Endothelial cell of umbilical vein (primary cell): ENCODE results near the gene RXYLT1. TPM values are rescaled to one million over a fixed set of nuclear protein-coding genes. Genes with fewer than 3 reads are reported as not detected.

Source experiments
- BruUV-seq: library from RNA; stranded (reverse); fragments of 400-500 nt; replicated peaks from 2 replicates; lab custom pipeline; 2021; lab: Mats Ljungman, UMichigan
- CTCF ChIA-PET: fragments of 300-600, 350-600 bp; sonication (Branson Sonifier 250); formaldehyde crosslinking; loops from one replicate; lab custom pipeline; 2021; ENCODE audit warnings: antibody characterized with exemption, inconsistent platforms; lab: Charles Lee
- POLR2A ChIA-PET: fragments of 300-600, 350-600 bp; sonication (Branson Sonifier 250); formaldehyde crosslinking; loops from one replicate; lab custom pipeline; 2021; ENCODE audit warnings: antibody characterized with exemption, inconsistent platforms; lab: Charles Lee
- DNase-seq: peaks from one replicate; pipeline ENCODE4 v3.0.0-alpha.2; 2011; ENCODE audit warnings: low read depth, low spot score
- FAIRE-seq: peaks from 2 replicates; lab custom pipeline; 2011; peaks lifted over from hg19 to GRCh38; lab: Jason Lieb, UNC
- H2AFZ ChIP-seq: 2 replicates; pipeline ENCODE4 v1.6.0; 2012; ENCODE audit warnings: low read depth, low read length, control low read depth, inconsistent platforms
- H3K27ac ChIP-seq: 2 replicates; pipeline ENCODE4 v1.5.1; 2011; ENCODE audit warnings: low read depth, mild to moderate bottlenecking, control low read depth, low read length, moderate library complexity; ENCODE audit not compliant: insufficient read depth
- H3K27me3 ChIP-seq, 2 experiments: 2 replicates each; pipeline versions ENCODE4 v1.6.0 to v1.6.1; 2011; ENCODE audit warnings: low read length in 2 of 2, mixed read lengths in 1 of 2; ENCODE audit not compliant: control insufficient read depth in 2 of 2, insufficient read depth in 2 of 2
- H3K36me3 ChIP-seq, 2 experiments: 2 replicates in 1 of 2; 3 replicates in 1 of 2; pipeline ENCODE4 v1.5.1; 2011; ENCODE audit warnings: low read length in 2 of 2, mild to moderate bottlenecking in 1 of 2, moderate library complexity in 1 of 2; ENCODE audit not compliant: control insufficient read depth in 2 of 2, insufficient read depth in 2 of 2; ENCODE audit errors: extremely low read depth in 1 of 2
- H3K4me1 ChIP-seq: 3 replicates; pipeline ENCODE4 v1.5.1; 2011; ENCODE audit warnings: mild to moderate bottlenecking, low read length; ENCODE audit not compliant: control insufficient read depth, insufficient read depth; ENCODE audit errors: extremely low read depth
- H3K4me2 ChIP-seq: 2 replicates; pipeline ENCODE4 v1.6.1; 2011; ENCODE audit warnings: low read length, control low read depth, mixed read lengths; ENCODE audit not compliant: insufficient read depth
- H3K4me3 ChIP-seq, 3 experiments: fragments of 200-600 bp in 1 of 3; sonication (generic), shearing (Covaris generic) in 1 of 3; replicated peaks in 1 of 3; 2 replicates each; pipeline ENCODE4 v1.5.1; 2011 to 2016; ENCODE audit warnings: control low read depth in 3 of 3, low read length in 3 of 3, mild to moderate bottlenecking in 2 of 3, inconsistent platforms in 1 of 3, low read depth in 1 of 3, moderate library complexity in 1 of 3; ENCODE audit not compliant: insufficient read depth in 1 of 3
- H3K79me2 ChIP-seq: 2 replicates; pipeline ENCODE4 v1.6.0; 2012; ENCODE audit warnings: low read length, inconsistent platforms; ENCODE audit not compliant: control insufficient read depth, insufficient read depth
- H3K9ac ChIP-seq: replicated peaks from 2 replicates; pipeline ENCODE3; 2011; ENCODE audit warnings: low read length, control low read depth; ENCODE audit not compliant: insufficient read depth; ENCODE audit errors: extremely low read depth
- H3K9me1 ChIP-seq: replicated peaks from 3 replicates; pipeline ENCODE4 v1.6.0; 2011; ENCODE audit warnings: mild to moderate bottlenecking, low read length; ENCODE audit not compliant: control insufficient read depth, insufficient read depth; ENCODE audit errors: extremely low read depth
- H3K9me3 ChIP-seq: replicated peaks from 2 replicates; pipeline ENCODE4 v1.5.1; 2012; ENCODE audit warnings: low read length, inconsistent platforms; ENCODE audit not compliant: control insufficient read depth, insufficient read depth
- H4K20me1 ChIP-seq: replicated peaks from 2 replicates; pipeline ENCODE3; 2011; ENCODE audit warnings: mild to moderate bottlenecking, low read length; ENCODE audit not compliant: control insufficient read depth, insufficient read depth; ENCODE audit errors: extremely low read depth
- CTCF ChIP-seq, 2 donors: IDR thresholded peaks; 1 replicate in 1 of 2; 2 replicates in 1 of 2; pipeline ENCODE4 v1.5.1; 2011; ENCODE audit warnings: low read length in 2 of 2, mild to moderate bottlenecking in 2 of 2, moderate library complexity in 2 of 2, control low read depth in 1 of 2, inconsistent platforms in 1 of 2, low read depth in 1 of 2; ENCODE audit not compliant: insufficient read depth in 1 of 2; ENCODE audit errors: extremely low read depth in 1 of 2
- EZH2 ChIP-seq: IDR thresholded peaks from 2 replicates; pipeline ENCODE4 v1.6.1; 2012; ENCODE audit warnings: borderline replicate concordance, low read depth, mild to moderate bottlenecking, moderate library complexity, low read length, inconsistent platforms; ENCODE audit not compliant: severe bottlenecking
- FOS ChIP-seq: IDR thresholded peaks from 2 replicates; pipeline ENCODE4 v1.6.1; 2011; ENCODE audit warnings: mild to moderate bottlenecking, low read length, moderate library complexity, borderline replicate concordance; ENCODE audit not compliant: insufficient read depth
- GATA2 ChIP-seq: IDR thresholded peaks from 2 replicates; pipeline ENCODE4 v1.7.0; 2011; ENCODE audit warnings: low read depth, mild to moderate bottlenecking, moderate library complexity, mixed read lengths, low read length; ENCODE audit not compliant: insufficient read length, insufficient read depth
- JUN ChIP-seq: IDR thresholded peaks from 2 replicates; pipeline ENCODE4 v1.6.1; 2011; ENCODE audit warnings: borderline replicate concordance, low read depth; ENCODE audit not compliant: insufficient read length, insufficient read depth
- MAX ChIP-seq: IDR thresholded peaks from 2 replicates; pipeline ENCODE4 v1.6.1; 2011; ENCODE audit not compliant: insufficient read depth, insufficient read length
- MYC ChIP-seq: IDR thresholded peaks from one replicate; pipeline ENCODE4 v1.6.1; 2011; ENCODE audit warnings: mild to moderate bottlenecking, low read depth, low read length
- POLR2A ChIP-seq: IDR thresholded peaks from 2 replicates; pipeline ENCODE4 v1.6.1; 2012; ENCODE audit warnings: low read depth, mild to moderate bottlenecking, control low read depth, low read length
- POLR2AphosphoS5 ChIP-seq: IDR thresholded peaks from 2 replicates; pipeline ENCODE4 v1.6.1; 2012; ENCODE audit warnings: low read depth, mild to moderate bottlenecking, control low read depth, low read length, moderate library complexity; ENCODE audit not compliant: insufficient read depth
- dilution Hi-C: fragments of 300-500 bp; cut with MboI; formaldehyde crosslinking; loops from one replicate; pipeline ENCODE4 v1.15.0; 2019; ENCODE audit warnings: low sequenced_read_pairs; ENCODE audit not compliant: extremely low pct_ligation_motif_present
- intact Hi-C: fragments of 100-400 bp; cut with micrococcal nuclease; formaldehyde crosslinking; loops from one replicate; pipeline ENCODE4 v1.10.0; 2022
- polyA plus RNA-seq, 4 experiments: library from polyadenylated mRNA; depleted of rRNA in 3 of 4; stranded (reverse) in 3 of 4; unstranded in 1 of 4; fragments of >200 nt; gene quantifications; 2 replicates each; pipeline versions ENCODE4 v1.2.1 to v1.2.3, GENCODE V29; 2011 to 2012; ENCODE audit warnings: missing spikeins in 1 of 4
- total RNA-seq: library from RNA; stranded (reverse); gene quantifications from 2 replicates; pipeline ENCODE4 v1.2.3, GENCODE V29; 2021

Gene RXYLT1
- total and polyA plus RNA-seq, 2 donors (not counting 3 experiments of a cell fraction or from before 2014, with no cell fraction given) = 8.1 to 13.1 TPM

GRCh38 chr12:63822352-63822751 is 42.6 kb downstream of the RXYLT1 start:
- H3K4me3 ChIP-seq = no peak overlapping the region
- FAIRE-seq = no peak
- intact Hi-C loops = no loop called here

More at GRCh38 chr12:63822352-63822751, 42.6 kb downstream of the RXYLT1 start:
- no peaks in the 10 kb centered on the region for H3K9me3 ChIP-seq
- peaks cover 0 to 1% of the 10 kb centered on the region in 2 experiments for H3K27me3 ChIP-seq
- H3K79me2 ChIP-seq = no peaks in the 10 kb centered on the region
- H3K27ac ChIP-seq = no peak overlapping the region
- TF ChIP-seq GATA2 (no peak), POLR2A (no peak), EZH2 (no peak), CTCF (IDR thresholded peaks at IDR 0.05; ENCODE audit: extremely low read depth in 1 of 2, insufficient read depth in 1 of 2, low read depth in 1 of 2, low read length in 2 of 2) (no peak), FOS (no peak), MYC (no peak), JUN (no peak), POLR2AphosphoS5 (no peak), MAX (no peak)
- no peak for DNase-seq
- H3K9ac ChIP-seq = no peak overlapping the region
- no peaks in the 10 kb centered on the region for H3K36me3 ChIP-seq
- POLR2A ChIA-PET = no interaction called here
- CTCF ChIA-PET = interaction anchor here (0.6 to 1.7 kb wide), 5 partner anchors 9 to 434 kb away, joined by 3 to 6 read pairs (median 5); no protein-coding TSS in a partner anchor
- H3K4me2 ChIP-seq = peak overlapping the region; percentile 7
- dilution Hi-C loops = no loop called here
- H2AFZ ChIP-seq = peak overlapping the region; percentile 91
- no peaks in the 10 kb centered on the region for H4K20me1 ChIP-seq
- no TSS peak for BruUV-seq
- peaks cover 2% of the 10 kb centered on the region for H3K4me1 ChIP-seq
- no peaks in the 10 kb centered on the region for H3K9me1 ChIP-seq
